Renal pelvis (tissue), 4 donors: Measurements from ENCODE around the gene ZSCAN29. TPM values are rescaled to one million over a fixed set of nuclear protein-coding genes. Genes with fewer than 3 reads are reported as not detected.
A peak's percentile ranks its signal among the peaks of the same experiment; 100 is the strongest.

Source experiments
- DNase-seq: peaks from one replicate; pipeline ENCODE4 v3.0.0-alpha.2; 2013
- polyA plus RNA-seq, 3 donors: library from polyadenylated mRNA; unstranded; fragments of 120-200 nt; gene quantifications; one replicate each; pipeline ENCODE4 v1.2.1, GENCODE V29; 2013; ENCODE audit not compliant: insufficient read length in 3 of 3

ZSCAN29 gene
- polyA plus RNA-seq, 3 donors = 23.3 to 36.4 (median 36.4) TPM

DNA sequence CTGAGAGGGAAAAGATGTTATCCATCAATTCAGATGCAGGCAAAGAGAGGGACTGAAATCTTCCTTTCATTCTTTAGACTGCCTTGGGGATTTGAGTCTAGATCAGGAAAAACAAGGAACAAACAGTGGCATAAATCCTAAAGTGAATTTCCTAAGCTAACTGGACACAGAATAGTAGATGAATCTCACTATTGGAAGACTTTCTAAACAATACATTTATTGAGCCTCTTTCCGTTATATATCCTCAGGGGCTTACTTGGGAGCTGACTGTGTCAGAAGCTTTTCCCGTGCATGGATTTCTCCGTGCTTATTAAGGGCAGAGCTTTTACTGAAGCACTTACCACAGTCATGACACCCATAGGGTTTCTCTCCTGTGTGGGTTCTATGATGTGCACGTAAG is 10.0 kb downstream of the ZSCAN29 start:
- no peak for DNase-seq

DNA sequence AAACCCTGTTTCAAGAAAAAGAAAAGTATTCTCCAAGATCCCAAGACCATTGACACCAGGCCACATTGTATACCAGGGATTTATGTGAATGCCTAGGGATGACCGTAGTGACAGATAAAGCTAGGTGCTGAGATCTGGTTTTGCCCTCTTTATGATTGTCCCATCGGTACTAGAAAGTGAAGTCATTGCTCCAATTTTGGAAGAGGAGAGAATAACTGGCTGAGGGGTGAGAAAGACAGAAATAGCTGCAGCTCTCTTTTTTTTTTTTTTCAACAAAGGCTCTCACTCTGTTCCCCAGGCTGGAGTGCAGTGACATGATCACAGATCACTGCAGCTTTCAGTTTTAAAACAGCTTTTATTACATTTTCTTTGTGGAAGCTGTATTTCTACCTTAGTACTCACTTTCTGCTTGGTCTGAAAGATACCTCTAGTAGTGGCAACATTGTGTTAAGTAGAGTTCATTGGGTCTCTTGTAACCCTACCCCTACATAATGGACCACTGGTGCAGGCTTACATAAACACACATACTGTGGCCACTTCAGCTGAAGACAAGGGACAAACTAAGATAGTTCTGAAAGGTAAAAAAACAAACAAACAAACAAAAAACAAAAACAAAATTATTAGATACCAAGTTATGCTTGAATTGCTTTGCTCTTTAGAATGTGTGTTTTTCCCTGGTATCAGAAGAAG is 18.0 kb downstream of the ZSCAN29 start:
- DNase-seq = no peak

DNA sequence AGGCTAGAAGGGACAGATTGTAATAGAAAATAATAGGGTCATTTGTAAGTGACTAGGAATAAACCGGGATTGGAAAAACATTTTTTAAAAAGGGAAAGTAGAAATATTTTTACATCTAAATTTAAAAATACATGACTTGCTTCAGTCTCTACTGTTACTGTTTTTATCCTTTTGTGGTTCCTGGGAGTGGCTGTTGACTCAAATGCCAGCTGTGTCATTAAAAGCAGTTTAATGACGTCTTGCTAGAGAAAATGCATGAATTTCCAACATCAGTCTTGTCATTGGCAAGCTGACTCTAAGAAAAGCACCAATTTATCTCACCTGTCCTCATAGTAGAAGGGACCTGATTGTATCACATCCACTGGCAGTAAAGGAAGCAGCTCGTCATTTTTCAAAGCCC is 23.7 kb downstream of the ZSCAN29 start:
- no peak for DNase-seq

DNA sequence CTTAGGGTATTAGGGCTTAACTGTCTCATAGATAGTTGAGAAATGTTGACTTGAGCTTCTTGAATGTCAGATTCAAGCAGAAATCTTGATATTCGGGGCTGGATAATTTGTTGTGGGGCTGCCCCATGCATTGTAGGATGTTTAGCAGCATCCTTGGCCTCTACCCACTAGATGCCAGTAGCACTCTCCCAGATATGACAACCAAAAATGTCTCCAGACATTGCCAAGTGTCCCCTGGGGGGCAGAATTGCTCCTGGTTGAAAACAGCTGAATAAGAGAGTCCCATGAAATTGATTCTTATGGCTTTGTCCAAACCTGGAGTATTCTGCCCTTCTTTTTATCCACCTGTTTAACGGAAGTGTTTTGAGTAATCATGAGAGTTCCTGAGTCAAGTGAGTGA is 24.5 kb downstream of the ZSCAN29 start:
- no peak for DNase-seq

DNA sequence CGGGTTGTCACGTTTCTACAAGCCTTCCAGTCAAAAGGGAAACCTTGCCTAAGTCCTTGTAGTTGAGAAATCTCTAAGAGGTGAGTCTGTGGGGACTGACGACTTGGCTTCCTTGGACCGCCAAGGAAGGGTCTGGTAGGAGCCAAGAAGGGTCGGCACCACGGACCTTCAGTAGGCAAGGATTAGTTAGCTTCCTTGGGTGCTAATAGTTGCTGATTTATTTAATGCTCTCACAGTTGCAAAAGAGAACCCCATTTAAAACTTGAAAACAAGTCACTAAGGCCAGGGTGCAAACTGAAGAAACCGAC is 40.1 kb downstream of the ZSCAN29 start:
- DNase-seq = no peak

DNA sequence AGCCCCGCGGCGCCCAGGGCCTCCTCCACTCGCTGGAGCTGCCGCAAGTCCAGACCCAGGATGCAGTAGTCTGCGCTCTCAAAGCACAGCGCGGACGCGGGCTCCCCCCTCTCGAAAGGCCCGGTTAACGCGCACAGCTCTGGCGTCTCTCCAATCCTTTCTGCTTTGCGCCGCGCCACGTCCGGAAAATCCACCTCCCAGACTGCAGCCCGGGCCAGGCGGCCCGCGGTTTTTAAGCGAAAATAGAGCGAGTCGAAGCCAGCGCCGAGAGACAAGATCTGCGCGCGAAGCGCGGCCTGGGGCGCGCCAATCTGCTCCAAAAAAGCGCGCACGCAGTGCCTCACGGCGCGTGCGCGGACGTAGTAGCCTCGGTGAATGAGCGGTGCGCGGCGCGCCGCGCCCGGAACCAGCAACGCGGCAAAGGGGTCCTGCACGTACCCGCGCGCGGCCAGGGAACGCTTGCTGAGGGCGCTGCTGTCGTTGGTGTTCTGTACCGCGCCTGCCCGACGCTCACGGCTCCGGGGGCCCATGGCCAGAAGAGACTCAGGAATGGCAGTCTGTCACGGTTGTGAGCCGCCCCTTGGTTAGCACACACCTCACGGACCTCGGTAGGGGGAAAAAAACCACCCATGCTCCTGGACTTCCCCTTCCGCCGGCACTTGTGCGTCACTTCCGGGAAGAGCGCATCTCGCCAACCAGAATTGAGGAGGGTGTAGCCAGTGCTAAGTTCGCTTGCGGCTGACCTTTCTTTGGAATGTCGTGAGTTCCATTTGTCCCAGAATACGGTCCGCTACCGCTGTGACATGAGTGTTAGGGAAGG is 40.7 kb downstream of the ZSCAN29 start, which contains the start of gene LCMT2:
Gene LCMT2 (minus strand): TSS at position 614 of the 820 bp plus-strand sequence. CDS start 84 bp downstream, at position 530.
- DNase-seq = peak; percentile 97

DNA sequence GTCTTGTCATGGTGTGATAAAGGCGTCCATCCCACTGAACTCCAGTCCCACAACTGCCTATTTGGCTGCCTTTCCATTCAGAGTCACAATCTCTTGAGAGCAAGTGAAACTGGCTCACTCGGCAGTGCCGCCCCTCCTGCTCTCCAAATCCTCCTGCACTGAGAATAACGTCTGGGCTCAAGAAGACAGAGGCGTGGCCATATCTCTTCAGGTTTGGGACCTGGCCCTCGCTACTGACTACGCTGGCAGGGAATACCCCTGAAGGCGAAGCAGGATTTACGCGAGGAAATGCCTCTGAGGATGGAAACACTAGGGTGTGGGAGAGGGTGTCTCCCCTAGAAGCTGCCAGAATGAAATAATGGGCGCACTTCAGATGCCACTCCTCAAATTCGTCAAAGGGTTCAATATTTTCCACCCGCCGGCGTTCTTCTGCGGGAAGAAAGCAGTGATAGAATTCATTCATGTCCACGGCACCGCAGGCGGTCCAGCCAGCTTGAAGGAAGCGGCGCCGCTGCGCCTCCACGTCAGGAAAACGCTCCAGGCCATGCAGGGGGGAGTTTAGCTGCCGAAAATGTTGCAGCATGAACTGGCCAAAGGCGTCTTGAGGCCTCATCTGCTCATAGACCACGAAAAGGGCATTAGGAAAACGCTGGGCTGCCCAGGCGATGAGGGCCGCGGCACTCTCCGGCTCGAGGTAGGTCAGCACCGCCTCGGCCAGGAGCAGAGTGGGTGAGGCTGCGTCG is 41.5 kb downstream of the ZSCAN29 start:
- peak; percentile 20 for DNase-seq

DNA sequence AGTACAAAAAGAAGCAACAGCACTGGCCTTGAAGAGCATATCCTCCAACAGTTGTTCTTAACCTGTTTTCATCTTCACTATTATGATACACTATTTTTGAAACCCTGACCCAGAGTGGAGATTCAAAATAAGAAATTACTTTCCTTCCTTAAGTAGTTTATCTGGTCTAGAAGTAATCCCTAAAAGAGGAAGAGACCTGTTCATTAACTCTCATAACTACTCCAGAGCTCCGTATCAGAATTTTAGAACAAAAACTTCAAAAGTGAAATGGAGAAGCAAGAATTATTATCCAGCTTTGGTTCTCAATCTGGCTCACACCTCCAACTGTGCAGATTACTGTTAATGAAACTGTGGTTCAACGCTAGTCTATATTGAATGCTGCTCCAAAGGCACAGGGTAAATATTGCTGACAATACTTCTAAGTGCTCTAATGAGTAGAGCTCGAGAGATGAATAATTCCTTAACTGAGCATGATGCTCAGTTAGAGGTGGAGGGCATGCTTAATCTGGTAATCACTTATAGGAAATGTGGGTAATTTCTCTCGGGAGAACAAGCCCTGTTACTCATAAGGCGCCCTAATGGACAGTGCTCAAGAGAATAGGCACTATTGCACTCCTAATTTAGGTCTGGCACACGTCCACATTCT is 45.7 kb downstream of the ZSCAN29 start:
- DNase-seq = no peak

DNA sequence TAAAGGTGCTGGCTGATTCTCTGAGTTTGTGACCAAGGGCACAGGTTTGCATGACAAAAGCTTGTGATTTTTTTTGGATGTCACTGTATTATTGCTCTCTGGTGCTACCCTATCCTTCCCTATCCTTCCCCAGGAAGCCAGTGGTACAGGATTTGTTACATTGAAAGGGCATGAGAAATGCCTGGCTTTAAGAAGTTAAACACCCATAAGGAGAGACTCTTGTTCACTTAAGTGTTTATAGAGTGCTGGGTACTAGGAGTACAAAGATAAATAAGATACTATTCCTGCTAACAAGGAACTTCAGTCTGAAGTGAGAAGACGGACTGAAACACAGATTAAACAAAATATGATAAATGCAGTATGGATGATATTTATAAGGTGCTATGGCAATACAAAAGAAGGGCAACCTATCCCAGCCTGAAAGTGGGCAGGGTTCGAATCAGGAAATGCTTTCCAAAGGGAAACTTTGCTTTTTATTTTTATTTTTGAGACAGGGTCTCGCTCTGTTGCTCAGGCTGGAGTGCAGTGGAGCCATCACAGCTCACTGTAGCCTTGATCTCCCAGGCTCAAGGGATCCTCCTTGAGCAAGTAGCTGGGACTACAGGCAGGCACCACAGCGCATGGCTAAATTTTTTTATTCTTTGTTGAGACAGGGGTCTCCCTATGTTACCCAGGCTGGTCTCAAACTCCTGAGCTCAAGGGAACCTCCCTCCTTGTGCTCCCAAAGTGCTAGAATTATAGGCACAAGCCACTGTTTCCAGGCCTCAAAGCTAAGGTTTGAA is 51.7 kb downstream of the ZSCAN29 start:
- no peak for DNase-seq

DNA sequence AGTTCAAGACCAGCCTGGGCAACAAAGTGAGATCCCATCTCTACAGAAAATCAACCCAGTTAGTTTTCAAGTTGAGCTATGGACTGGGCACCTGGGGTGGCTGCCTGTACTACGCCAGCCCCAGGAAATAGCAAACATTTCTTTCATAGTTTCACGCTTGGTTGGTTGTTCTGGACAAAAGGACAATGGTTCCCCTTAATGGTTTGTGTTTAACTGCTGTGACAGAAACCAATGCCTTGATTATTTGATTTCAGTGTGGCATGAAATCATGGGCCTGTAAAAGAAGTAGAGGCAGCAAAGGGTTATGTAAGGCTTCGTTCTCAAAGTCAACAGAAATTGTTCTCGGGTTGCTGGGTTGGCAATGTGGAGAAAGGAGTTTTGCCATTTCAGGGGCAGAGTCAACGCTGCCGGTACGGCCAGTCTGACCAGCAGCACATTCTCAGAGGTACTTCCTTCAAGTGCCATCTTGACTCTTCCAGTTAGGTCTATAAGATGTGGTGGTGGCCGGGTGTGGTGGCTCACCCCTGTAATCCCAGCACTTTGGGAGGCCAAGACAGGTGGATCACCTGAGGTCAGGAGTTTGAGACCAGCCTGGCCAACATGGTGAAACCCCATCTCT is 53.2 kb downstream of the ZSCAN29 start:
- DNase-seq = no peak

DNA sequence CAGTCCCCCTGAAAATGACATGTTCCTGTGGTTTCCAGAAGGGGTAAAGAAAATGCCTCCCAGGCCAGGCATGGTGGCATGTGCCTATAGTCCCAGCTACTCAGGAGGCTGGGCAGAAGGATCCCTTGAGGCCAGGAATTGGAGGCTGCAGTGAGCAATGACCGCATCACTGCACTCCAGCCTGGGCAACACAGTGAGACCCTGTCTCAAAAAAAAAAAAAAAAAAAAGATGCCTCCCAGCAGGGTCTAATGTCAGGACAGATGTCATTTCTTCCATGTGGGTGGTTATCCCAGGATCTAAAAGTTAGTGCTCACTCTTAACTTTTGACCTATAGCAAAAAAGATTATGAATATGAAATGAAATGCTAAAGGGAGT is 53.9 kb downstream of the ZSCAN29 start:
- no peak for DNase-seq

DNA sequence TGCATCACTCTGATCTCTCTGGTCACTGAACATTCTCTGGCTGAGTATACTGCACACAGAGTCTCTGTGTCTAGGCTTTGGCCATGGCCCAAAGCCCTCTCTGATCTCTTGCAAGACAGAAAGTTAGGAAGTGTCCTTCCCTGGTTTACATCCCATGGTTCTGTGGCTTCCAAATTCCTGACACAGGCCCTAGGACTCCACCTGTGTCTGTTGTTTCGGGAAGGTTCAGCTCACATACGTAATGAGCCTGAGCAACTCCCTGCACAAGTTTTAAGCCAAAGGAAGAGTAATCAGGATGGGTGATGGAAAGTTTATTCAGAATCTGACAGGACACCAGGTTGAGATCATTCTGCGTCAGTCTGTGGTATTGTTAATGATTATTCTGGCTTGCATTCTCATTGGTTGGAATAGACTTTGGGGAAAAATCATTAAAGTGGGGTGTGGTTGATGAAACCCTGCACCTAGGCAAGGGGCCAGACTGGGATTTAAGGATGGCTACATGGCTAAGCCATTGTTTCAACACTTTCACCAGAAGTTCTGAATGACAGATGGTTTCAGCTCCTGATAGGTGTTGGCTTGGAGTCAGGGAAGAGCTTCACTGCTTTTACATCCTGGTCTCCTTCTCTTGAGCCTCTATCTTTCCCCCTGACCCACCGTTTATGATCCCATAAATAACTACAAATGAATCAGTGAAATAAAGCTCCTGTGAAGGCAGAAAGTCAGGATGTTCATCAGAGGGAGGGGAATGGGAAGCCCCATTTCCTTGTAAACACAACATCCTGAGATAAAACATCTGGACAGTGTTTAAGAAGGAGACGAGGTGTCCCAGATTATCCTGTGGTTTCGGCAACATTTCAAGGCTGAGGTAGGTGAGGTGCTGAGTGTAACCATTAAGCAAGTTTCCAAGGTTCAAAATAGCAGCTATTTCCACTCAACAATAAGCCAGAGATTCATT is 54.5 kb downstream of the ZSCAN29 start:
- peak; percentile 17 for DNase-seq

DNA sequence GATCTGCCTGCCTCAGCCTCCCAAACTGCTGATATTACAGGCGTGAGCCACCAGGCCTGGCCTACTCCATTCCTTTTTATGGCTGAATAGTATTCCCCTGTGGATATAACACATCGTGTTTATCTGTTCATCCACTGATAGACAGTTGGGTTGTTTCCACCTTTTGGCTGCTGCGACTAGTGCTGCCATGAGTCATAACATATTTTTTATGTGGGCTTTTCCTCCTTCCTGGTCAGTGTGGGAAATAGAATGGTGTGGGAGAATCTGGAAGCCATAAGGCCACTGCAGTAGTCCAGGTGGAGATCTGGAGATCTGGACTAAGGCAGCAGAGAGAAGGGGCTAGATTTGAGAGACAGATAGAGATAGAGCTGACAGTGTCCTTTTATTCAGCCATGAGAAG is 56.7 kb downstream of the ZSCAN29 start:
- no peak for DNase-seq

DNA sequence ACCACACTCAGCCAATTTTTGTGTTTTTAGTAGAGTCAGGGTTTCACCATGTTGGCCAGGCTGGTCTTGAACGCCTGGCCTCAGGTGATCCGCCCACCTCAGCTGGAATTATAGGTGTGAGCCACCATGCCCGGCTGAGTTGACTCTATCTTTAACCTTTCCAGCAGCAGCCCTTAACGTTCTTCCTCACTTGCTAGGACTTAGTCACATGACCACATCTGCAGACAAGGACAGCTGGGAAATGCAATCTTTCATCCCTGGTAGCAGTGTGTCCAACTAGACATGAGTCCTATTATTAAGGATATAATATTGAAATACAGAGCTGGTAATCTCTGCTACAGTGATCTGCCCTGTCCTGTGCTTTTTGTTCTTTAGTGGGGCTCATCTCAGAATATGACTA is 58.5 kb downstream of the ZSCAN29 start:
- DNase-seq = no peak

Other genes starting within 250 kb of the ZSCAN29 start
- gene TMEM62, start 237.5 kb downstream of the ZSCAN29 start, polyA plus RNA-seq = 10 to 100 TPM; 11.1 to 18.7 (median 16.2) TPM
- 10 to 100 TPM; 47.0 to 56.4 (median 52.6) TPM for gene CCNDBP1, start 185.6 kb downstream of the ZSCAN29 start, polyA plus RNA-seq
- 1 to 10 TPM in 2 of 3 donors, under 1 TPM in 1; 0.83 to 1.1 (median 1.1) TPM for gene EPB42, start 150.0 kb downstream of the ZSCAN29 start, polyA plus RNA-seq
- not detected for gene TGM5, start 104.1 kb downstream of the ZSCAN29 start, polyA plus RNA-seq
- under 1 TPM in 1 of 3 donors, not detected in 2; 0.09 TPM for gene TGM7, start 68.8 kb downstream of the ZSCAN29 start, polyA plus RNA-seq
- 10 to 100 TPM; 11.5 to 14.4 (median 12.7) TPM for gene LCMT2, start 40.5 kb downstream of the ZSCAN29 start, polyA plus RNA-seq
- 10 to 100 TPM; 23.7 to 35.0 (median 31.5) TPM for gene TUBGCP4, start 58 bp upstream of the ZSCAN29 start, polyA plus RNA-seq
- 100 to 1,000 TPM in 1 of 3 donors, 10 to 100 TPM in 2; 69.5 to 116 (median 99.3) TPM for gene TP53BP1, start 122.1 kb upstream of the ZSCAN29 start, polyA plus RNA-seq
- 1 to 10 TPM; 7.7 to 9.6 (median 8.2) TPM for gene MAP1A, start 146.6 kb upstream of the ZSCAN29 start, polyA plus RNA-seq
- 10 to 100 TPM; 21.1 to 41.8 (median 36.1) TPM for gene PPIP5K1, start 219.2 kb upstream of the ZSCAN29 start, polyA plus RNA-seq
- gene CKMT1B, start 223.0 kb upstream of the ZSCAN29 start, polyA plus RNA-seq = 1 to 10 TPM; 2.2 to 3.4 (median 3.2) TPM
- 1 to 10 TPM in 2 of 3 donors, under 1 TPM in 1; 0.63 to 1.8 (median 1.2) TPM for gene STRC, start 247.8 kb upstream of the ZSCAN29 start, polyA plus RNA-seq